ENCODE measurements around the gene ZBTB7C. TPM values are rescaled to one million over a fixed set of nuclear protein-coding genes. Genes with fewer than 3 reads are reported as not detected.

ZBTB7C gene
- total RNA-seq, 1 donor from 2014 or later: 0.11 TPM

GRCh38 chr18:48320639-48320945 lies 88.6 kb downstream of the ZBTB7C start:
- TF ChIP-seq CTCF (IDR thresholded peaks at IDR 0.05): no peak
- Mint-ChIP-seq H3K4me3 (ENCODE audit: unreplicated experiment) (no peak overlapping the region), H3K27me3 (ENCODE audit: unreplicated experiment) (peaks cover 10% of the 10 kb centered on the region), H3K9me3 (ENCODE audit: unreplicated experiment) (no peaks in the 10 kb centered on the region), H3K36me3 (ENCODE audit: unreplicated experiment) (no peaks in the 10 kb centered on the region), H3K27ac (ENCODE audit: unreplicated experiment) (no peak overlapping the region), H3K4me1 (ENCODE audit: unreplicated experiment) (peaks cover 12% of the 10 kb centered on the region)
- no peak for DNase-seq (ENCODE audit: extremely low spot score, unreplicated experiment)

GRCh38 chr18:48319801-48320638 lies 89.2 kb downstream of the ZBTB7C start:
- no peak overlapping the region for H3K4me3 Mint-ChIP-seq (ENCODE audit: unreplicated experiment)
- H3K4me1 Mint-ChIP-seq (ENCODE audit: unreplicated experiment): peaks cover 12% of the 10 kb centered on the region
- H3K36me3 Mint-ChIP-seq (ENCODE audit: unreplicated experiment): no peaks in the 10 kb centered on the region
- TF ChIP-seq CTCF (IDR thresholded peaks at IDR 0.05): no peak
- DNase-seq (ENCODE audit: extremely low spot score, unreplicated experiment): no peak
- no peaks in the 10 kb centered on the region for H3K9me3 Mint-ChIP-seq (ENCODE audit: unreplicated experiment)
- peaks cover 13% of the 10 kb centered on the region for H3K27me3 Mint-ChIP-seq (ENCODE audit: unreplicated experiment)
- H3K27ac Mint-ChIP-seq (ENCODE audit: unreplicated experiment): no peak overlapping the region

DNA sequence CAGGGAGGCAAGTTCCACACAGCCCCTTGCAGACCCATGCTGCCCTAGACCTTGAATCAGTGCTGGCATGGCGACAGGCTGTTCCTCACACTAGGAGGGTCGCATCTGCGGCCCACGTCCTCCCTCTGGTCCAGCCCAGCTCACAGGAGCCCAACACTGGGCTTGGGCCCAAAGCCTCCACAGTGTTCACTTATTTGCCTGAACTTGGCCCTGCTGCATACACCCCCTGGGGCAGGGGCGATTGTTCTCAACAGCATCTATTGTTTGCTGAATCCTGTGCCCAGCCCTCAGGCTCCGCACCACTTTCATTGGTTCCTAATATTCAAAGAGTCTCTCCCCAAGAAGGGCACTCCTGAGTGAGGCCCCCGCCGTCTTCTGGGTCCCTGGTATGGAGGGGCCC lies 90.7 kb downstream of the ZBTB7C start:
- Mint-ChIP-seq H3K9me3 (ENCODE audit: unreplicated experiment) (no peaks in the 10 kb centered on the region), H3K27ac (ENCODE audit: unreplicated experiment) (no peak overlapping the region), H3K4me3 (ENCODE audit: unreplicated experiment) (no peak overlapping the region)

DNA sequence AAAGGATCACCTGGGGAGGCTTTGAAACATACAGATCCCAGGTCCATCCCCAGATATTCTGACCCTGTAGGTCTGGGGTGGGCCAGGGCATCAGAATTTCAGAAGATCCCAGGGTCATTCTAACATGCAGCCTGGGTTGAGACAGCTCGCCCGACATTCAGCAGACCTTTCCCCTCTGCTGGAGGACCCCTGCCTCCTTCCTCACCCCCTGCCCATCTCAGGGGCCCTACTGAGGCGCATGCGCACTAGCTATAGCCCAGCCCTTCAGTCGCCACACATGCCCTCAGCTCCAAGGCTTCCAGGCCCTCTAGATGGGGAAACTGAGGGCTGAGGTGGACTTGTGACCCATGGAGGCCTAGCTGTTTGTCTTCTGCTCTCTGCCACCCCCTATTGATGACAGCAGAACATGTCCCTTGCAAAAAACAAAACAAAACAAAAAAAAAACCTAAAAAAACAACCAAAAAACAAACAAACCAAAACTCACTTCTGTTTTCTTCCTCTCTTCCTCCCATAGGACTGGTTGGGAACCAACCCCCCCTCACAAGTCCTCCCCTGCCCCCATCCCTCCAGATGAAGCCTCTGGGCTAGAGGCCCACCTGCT lies 91.3 kb downstream of the ZBTB7C start:
- TF ChIP-seq CTCF (IDR thresholded peaks at IDR 0.05): no peak
- Mint-ChIP-seq H3K4me1 (ENCODE audit: unreplicated experiment) (peaks cover 12% of the 10 kb centered on the region), H3K27ac (ENCODE audit: unreplicated experiment) (no peak overlapping the region)

More for the DNA sequence above, 90.7 kb downstream of the ZBTB7C start:
- Mint-ChIP-seq H3K36me3 (ENCODE audit: unreplicated experiment) (no peaks in the 10 kb centered on the region), H3K27me3 (ENCODE audit: unreplicated experiment) (peaks cover 20% of the 10 kb centered on the region), H3K4me1 (ENCODE audit: unreplicated experiment) (peaks cover 12% of the 10 kb centered on the region)
- DNase-seq (ENCODE audit: extremely low spot score, unreplicated experiment): no peak
- TF ChIP-seq CTCF (IDR thresholded peaks at IDR 0.05): no peak

DNA sequence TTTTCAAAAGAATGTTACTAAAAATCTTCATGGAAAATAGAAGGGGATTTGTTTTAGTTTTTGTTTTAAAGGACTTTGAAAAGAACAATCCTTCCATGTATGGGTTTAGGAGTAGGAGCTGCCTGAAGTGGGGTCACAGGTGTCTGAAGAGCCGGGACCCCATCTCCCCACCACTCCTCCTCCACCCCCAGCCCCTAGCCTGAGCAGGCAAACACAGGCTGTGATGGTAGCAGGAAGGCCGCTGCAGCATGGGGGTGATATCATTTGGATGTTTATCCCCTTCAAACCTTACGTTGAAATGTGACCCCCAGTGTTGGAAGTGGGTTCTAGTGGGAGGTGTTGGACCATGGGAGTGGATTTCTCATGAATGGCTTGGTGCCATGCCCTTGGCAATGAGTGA lies 93.0 kb downstream of the ZBTB7C start:
- peaks cover 12% of the 10 kb centered on the region for H3K4me1 Mint-ChIP-seq (ENCODE audit: unreplicated experiment)
- DNase-seq (ENCODE audit: extremely low spot score, unreplicated experiment): no peak
- no peak overlapping the region for H3K27ac Mint-ChIP-seq (ENCODE audit: unreplicated experiment)
- TF ChIP-seq CTCF (IDR thresholded peaks at IDR 0.05): no peak
- peaks cover 35% of the 10 kb centered on the region for H3K27me3 Mint-ChIP-seq (ENCODE audit: unreplicated experiment)
- no peak overlapping the region for H3K4me3 Mint-ChIP-seq (ENCODE audit: unreplicated experiment)
- no peaks in the 10 kb centered on the region for H3K36me3 Mint-ChIP-seq (ENCODE audit: unreplicated experiment)
- H3K9me3 Mint-ChIP-seq (ENCODE audit: unreplicated experiment): no peaks in the 10 kb centered on the region

More for the DNA sequence above, 91.3 kb downstream of the ZBTB7C start:
- Mint-ChIP-seq H3K27me3 (ENCODE audit: unreplicated experiment) (peaks cover 21% of the 10 kb centered on the region), H3K36me3 (ENCODE audit: unreplicated experiment) (no peaks in the 10 kb centered on the region), H3K4me3 (ENCODE audit: unreplicated experiment) (no peak overlapping the region), H3K9me3 (ENCODE audit: unreplicated experiment) (no peaks in the 10 kb centered on the region)
- DNase-seq (ENCODE audit: extremely low spot score, unreplicated experiment): no peak

Data from osteocyte (in vitro differentiated cells).